Daoy (cell line): ENCODE data around the gene B3GAT2. TPM values are rescaled to one million over a fixed set of nuclear protein-coding genes. Genes with fewer than 3 reads are reported as not detected.

Experiments
- DNase-seq: peaks from one replicate; pipeline ENCODE4 v3.0.0-alpha.2; 2015; ENCODE audit warnings: low read depth
- total RNA-seq: library from RNA; depleted of rRNA; stranded (reverse); fragments of >200 nt; shearing (Covaris generic); gene quantifications from 2 replicates; pipeline ENCODE4 v1.2.3, GENCODE V29; 2014

B3GAT2 gene
- total RNA-seq, 1 experiment from 2014 or later: 0.29 TPM

DNA sequence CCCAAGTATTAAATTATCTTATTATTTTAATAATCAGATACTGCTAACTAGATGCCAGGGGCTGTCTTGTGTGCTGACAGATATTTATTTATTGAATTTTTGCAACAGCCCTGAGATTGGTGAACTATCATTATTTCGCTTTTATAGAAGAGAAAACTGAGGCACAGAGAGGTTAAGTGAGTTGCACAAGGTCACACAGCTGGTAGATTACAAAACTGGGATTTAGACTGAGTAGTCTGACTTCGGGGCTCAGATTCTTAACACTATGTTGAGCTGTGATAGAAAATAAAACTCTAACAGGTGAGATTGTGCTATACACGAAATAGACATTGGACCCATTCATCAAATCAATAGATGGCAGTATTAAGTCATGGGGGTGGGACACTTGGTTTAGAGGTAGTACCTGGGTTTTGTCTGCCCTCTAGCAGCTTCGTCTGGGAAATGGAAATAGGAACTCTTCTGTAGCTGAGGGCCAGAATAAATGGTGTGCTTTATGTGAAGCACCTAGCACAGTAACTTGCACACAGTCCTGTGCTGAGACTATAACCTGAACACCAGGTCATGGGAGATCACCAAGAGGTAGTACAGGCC lies 113.4 kb downstream of the B3GAT2 start:
- DNase-seq: no peak

DNA sequence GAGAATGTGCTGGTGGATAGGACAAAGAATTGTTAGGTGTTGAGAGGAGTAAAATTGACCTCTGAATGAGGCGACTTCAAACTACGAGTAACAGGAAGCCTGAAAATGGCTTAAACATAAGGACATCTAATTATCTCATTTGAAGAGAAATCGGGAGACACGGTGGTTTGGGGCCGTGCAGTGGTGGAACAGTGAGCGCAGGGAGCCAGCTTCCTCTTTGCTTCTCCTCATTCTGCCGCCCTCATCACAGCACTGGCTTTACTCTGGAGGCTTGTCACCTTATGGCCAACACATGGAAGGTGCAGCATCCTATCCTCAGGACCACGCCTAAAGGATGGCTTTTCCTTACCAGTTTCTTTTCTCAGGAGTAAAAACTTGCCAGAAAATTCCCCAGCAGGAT lies 114.3 kb downstream of the B3GAT2 start:
- no peak for DNase-seq

DNA sequence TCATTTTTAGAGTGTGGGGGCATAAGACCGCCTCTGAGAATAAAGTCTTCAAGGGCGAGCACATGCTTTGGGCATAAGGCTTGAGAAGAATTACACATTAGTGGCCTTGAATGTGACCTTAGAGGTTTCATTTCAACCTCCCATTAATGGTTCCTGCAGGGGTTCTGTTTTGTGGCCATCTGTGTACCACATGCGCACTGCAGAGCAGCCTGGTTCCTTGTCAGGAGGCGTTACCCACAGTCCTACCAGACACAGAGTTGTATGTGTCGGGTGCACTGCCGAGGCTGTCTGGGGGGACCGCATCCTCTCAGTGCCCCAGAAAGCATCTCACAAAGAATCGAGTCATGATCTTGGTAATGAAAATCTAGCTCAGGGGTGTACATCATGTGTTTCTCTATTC lies 115.7 kb downstream of the B3GAT2 start:
- no peak for DNase-seq

DNA sequence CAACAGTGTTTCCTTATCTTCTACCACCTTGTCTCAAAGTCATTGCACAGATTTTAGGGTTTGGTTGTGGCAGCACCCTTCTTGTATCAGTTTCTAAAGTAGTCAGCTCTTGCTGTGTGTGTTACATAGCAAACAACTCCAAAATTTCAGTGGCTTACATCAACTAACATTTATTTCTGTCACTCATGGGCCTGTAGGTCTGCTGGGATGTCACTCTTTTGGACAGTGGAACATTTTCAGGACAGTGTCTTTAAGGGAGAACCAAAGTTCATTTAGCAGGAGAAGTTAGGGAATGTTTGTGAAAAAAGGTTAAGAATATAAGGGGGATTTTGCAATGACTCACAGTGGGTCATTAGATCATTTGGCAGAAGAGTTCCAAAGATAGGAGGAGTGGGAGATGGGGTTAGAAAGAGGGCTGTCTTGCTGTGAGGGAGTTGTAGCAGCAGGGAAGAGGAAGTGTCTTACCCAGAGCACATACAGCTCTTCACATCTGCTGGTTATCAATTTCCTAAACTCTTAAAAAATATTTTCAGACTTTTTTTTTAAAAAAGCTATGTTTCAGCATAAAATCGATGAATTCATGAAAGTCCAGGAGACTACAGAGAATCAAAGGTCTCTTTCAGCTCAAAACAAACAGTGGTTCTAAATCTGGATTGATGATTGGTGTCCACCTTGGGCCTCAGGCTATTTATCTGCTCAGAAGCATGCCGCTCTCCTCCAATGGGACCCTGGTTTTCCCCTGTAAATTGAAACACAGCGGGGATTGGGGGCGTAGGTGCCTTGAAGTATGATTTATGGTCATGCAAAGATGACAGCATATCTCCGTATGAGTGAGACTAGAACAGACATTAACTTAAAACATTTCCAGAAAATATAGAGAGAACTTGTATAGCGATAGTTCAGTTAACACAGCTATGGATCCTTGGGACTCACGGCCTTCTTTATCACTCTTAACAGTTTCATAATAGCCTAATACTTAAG lies 117.3 kb downstream of the B3GAT2 start:
- DNase-seq: no peak

DNA sequence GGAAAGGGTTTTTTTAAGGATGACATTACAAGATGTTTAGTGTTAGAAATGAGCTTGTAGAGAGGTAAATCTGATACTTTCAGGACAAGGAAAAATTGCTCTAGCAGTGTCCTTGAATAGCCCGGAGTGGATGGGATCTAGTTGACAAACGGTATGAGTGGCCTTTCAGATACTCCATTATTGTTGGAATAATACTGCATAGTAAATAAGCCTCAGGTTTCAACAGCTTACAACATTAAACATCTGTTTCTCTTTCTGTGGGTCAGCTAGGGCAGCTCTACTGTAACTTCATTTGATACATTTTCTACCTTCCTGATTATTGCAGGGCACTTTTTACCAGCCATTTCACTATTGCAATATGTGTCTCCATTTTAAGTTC lies 118.0 kb downstream of the B3GAT2 start:
- DNase-seq: no peak

DNA sequence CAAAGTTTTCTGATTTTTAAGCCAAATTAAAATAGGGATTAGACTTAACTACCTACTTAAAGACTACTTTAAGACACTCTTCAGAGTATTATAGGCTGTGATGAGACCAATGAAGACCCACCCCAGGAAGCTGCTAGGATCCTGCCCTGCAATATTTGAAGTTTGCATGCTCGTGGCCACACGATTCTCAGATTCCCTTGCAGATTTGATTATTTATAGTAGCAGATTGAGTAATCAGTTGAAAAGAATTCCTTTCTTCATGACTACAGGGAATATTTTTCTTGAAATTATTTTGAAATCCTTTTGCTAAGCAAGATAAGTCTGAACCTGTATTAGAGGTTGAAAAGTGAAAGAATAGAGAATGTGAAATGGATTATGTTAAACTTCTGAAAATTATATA lies 122.3 kb downstream of the B3GAT2 start:
- DNase-seq: no peak

DNA sequence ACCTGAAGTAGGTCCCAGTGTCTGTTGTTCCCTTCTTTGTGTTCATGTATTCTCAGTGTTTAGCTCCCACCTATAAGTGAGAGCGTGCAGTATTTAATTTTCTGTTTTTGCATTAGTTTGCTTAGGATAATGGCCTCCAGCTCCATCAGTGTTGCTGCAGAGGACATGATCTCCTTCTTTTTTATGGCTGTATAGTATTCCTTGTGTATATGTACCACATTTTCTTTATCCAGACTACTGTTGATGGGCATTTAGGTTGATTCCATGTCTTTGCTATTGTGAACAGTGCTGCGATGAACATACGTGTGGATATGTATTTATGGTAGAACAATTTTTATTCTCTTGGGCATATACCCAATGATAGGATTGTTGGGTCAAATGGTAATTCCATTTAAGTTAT lies 125.4 kb downstream of the B3GAT2 start:
- DNase-seq: no peak

DNA sequence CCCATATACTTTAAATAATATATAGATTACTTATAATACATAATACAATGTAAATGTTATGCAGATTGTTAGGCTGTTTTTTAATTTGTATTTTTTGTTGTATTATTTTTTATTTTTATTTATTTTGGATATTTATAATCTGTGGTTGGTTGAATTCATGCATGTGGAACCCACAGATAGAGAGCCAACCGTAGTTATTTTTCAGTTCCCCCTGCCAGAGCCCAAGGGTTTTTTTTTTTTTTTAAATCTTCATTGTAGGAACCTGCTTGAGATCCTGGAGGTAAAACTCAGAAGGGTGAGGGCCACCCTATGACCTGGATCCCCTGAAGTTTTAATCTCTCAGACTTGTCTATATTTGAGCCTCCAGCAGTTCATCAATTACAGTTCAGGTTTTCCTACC lies 133.2 kb downstream of the B3GAT2 start:
- no peak for DNase-seq

DNA sequence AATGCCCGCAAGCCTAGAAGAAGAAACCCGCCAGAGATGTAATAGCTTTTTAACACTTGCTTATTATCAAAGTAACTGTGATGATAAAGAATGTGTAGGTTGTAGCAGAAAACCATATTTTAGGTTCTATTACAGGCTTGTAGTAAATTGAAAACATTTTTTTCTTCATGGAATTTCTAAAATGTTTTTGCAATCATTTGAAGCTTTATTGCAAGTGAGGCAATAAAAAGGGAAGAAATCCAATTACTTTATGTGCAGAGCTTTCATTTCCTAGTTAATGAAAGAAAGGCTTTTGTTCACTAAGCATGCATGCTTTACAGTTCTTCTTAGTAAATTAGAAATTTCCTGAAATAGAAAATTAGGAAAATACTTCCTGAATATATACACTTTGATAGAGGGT lies 135.1 kb downstream of the B3GAT2 start:
- DNase-seq: no peak

DNA sequence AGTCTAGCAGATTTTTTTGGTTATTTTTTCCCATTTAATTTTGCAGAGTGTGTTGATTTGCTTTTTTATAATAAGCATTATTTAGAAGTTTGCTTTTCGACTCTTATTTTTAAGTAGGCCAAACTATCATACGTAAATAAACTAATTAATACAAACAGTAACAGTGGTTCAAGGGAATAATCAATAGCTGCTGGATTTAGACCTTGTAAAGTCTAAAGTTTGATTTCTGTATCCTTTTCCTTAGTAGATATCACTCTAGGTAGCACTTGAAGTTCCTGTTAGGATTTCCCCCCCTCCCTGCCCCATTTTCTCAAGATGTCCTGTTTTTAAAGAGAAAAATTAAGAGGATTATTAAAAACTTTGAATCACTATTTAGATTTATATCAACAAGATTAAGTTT lies 136.1 kb downstream of the B3GAT2 start:
- DNase-seq: no peak

DNA sequence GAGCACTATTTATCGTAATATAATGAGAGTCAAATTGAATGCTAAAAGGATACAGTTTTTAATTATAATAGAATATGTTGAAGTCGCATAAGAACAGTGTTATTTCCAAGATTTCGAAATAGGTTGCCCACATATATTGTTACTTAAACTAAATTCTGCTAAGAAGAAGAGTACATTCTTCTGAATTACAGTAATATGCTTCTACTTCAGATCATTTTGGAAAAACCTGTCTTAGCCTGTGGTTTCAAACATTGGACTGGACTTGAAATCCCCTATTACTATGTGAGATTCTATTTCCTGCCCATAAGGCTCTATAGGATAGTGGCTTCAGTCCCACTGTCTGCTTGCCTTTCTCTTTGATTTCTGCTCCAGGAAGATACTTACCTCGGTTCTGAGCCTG lies 137.2 kb downstream of the B3GAT2 start:
- no peak for DNase-seq

DNA sequence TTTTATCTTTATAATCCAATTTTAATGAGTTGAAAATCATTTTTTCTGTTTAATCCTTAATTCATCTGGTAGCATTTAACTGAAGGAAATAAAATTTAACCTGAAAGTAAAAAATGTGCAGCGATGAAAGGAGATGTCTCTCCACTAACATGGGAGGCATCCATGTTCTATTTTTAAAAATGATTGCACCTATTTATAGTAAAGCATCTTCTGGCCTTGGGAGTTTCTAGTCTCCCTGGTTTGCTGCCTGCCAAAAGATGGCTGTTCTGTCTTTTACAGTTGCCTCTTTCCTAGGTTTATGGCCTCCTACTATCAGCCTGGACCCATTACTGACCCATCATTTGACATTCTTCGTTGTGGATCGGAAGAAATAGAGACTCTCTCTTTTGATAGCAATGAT lies 143.0 kb downstream of the B3GAT2 start:
- DNase-seq: no peak

DNA sequence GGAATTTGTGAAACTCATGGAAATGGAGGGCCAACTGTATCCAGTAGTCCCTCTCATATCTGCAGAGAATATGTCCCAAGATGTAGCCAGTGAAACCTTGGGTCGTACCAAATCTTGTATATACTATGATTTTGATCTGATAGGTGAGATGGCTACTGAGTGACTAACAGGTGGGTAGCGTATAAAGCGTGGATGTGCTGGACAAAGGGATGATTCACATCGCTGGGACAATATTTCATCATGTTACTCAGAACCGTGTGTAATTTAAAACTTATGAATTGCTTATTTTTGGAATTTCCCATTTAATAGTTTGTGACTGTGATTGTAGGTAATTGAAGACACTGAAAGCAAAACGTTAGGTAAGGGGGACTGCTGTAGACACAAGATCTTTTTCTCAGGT lies 145.1 kb downstream of the B3GAT2 start:
- peak; percentile 53 for DNase-seq
